WERI-Rb-1 (cell line): ENCODE results near the gene EFNB1.

Source experiments
- DNase-seq: peaks from one replicate; pipeline ENCODE4 v3.0.0-alpha.2; 2020
- H3K27ac ChIP-seq: fragments of 250-450 bp; sonication (Bioruptor Pico); 2 replicates; pipeline ENCODE4 v1.5.1; 2020; ENCODE audit warnings: mild to moderate bottlenecking, moderate library complexity
- H3K27me3 ChIP-seq: fragments of 250-450 bp; sonication (Bioruptor Pico); 2 replicates; pipeline ENCODE4 v1.5.1; 2021; ENCODE audit warnings: mild to moderate bottlenecking, low read depth, moderate library complexity; ENCODE audit not compliant: insufficient read depth, severe bottlenecking
- H3K36me3 ChIP-seq: fragments of 250-450 bp; sonication (Bioruptor Pico); 2 replicates; pipeline ENCODE4 v1.5.1; 2020; ENCODE audit warnings: mild to moderate bottlenecking, moderate library complexity
- H3K4me3 ChIP-seq: 2 replicates; pipeline ENCODE4 v1.5.1; 2011; ENCODE audit warnings: low read depth, mild to moderate bottlenecking, control low read depth, low read length
- H3K9me3 ChIP-seq: fragments of 250-450 bp; sonication (Bioruptor Pico); 2 replicates; pipeline ENCODE4 v1.5.1; 2021; ENCODE audit warnings: mild to moderate bottlenecking, moderate library complexity; ENCODE audit not compliant: severe bottlenecking
- TF ChIP-seq, protein P1 (sequence below): IDR thresholded peaks from 2 replicates; pipeline ENCODE4 v1.5.1; 2011; ENCODE audit warnings: low read depth, mild to moderate bottlenecking, control low read depth, inconsistent platforms, low read length

The EFNB1 gene

DNA sequence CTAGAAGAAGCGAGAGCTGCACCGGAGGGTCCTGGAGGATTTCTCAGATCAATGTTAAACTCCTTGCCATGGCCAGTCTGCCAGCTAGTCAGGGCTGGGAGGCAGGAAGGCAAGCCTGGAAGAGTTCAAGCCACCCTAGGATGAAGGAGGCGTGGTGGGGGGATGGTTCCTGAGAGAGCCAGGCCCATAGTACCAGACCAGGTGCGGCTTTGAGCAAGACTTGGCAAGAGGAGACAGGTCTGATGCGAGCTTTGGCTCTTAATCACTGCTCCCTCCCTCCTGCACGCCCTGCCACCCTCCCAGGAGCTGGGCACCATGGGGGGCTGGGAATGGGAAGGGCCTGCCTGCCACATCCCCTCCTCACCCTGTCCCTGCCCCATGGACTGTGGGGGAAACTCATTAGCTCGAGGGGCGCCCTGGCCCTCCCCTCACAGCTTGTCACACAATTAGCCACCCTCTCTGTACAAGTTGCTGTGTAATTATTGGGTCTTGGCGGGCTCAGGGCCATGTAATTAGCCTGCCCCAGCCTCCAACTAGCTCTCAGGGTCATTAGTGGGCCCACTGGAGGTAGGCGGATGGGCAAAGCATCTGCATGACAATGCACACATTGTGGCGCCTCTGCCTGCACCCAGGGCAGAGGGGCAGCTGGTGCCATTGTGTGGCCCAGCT, 50.3 kb downstream of the EFNB1 start:
- H3K27me3 ChIP-seq: no peaks in the 10 kb centered on the region
- DNase-seq: no peak
- no peaks in the 10 kb centered on the region for H3K9me3 ChIP-seq
- H3K36me3 ChIP-seq: no peaks in the 10 kb centered on the region
- TF ChIP-seq, protein P1, sequence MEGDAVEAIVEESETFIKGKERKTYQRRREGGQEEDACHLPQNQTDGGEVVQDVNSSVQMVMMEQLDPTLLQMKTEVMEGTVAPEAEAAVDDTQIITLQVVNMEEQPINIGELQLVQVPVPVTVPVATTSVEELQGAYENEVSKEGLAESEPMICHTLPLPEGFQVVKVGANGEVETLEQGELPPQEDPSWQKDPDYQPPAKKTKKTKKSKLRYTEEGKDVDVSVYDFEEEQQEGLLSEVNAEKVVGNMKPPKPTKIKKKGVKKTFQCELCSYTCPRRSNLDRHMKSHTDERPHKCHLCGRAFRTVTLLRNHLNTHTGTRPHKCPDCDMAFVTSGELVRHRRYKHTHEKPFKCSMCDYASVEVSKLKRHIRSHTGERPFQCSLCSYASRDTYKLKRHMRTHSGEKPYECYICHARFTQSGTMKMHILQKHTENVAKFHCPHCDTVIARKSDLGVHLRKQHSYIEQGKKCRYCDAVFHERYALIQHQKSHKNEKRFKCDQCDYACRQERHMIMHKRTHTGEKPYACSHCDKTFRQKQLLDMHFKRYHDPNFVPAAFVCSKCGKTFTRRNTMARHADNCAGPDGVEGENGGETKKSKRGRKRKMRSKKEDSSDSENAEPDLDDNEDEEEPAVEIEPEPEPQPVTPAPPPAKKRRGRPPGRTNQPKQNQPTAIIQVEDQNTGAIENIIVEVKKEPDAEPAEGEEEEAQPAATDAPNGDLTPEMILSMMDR: no peak
- H3K4me3 ChIP-seq: no peak overlapping the region
- no peak overlapping the region for H3K27ac ChIP-seq

DNA sequence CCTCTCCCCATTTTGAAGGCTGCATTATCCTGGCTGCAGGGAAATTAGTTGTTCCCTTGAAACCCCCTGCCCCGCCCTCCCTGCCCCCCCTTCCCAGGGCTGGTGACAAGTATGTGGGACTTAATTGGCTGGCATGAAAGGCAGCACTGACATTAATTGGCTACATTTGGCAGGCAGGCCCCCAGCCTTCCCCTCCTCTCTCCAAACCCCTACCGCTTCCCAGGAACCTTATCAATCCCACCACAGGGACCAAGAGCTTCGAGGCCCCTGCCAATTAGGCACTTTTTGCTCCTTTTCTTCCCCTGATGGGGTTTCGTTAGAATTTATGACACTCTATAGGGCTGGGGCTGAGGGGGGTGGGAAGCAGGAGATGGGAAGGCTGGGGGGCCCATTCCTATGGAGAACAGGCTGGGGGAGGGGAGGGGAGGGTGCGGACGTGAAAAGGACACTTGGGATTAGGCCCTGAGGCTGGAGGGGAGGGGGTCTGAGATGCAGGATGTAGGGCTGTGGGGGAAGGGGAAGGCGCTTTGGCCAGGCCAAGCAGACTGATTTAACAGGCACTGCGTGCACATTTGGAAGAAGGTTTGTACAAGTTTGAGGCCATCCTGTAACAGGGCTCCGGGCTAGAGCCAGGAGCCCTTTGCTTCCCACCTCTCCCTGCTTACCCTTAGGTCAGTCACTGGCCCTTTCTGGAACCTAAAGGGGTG, 52.2 kb downstream of the EFNB1 start:
- Histone ChIP-seq H3K9me3 (no peaks in the 10 kb centered on the region), H3K36me3 (no peaks in the 10 kb centered on the region), H3K27me3 (no peaks in the 10 kb centered on the region), H3K4me3 (no peak overlapping the region), H3K27ac (no peak overlapping the region)
- TF ChIP-seq, protein P1: no peak
- DNase-seq: no peak

DNA sequence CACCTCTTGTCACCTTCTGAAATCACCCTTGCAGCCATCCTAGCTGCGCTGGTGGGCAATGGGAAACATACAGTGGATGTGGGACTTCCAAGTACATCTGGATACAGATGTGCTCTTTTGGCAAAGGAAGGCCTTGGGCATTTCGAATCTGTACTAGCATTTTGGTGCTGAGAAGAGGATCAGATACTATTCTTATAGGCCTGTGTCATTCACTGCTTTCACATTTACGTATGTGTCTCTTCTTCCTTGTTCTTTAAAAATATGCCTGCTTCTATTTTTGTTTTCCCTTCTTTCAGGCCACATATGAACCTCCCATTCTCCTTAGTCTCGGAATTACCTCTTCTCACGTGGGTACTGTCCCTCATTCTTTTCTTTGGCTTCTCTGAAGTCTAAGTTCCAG, 53.1 kb downstream of the EFNB1 start:
- no peaks in the 10 kb centered on the region for H3K36me3 ChIP-seq
- no peak overlapping the region for H3K4me3 ChIP-seq
- DNase-seq: no peak
- TF ChIP-seq, protein P1: no peak
- no peak overlapping the region for H3K27ac ChIP-seq
- no peaks in the 10 kb centered on the region for H3K27me3 ChIP-seq
- no peaks in the 10 kb centered on the region for H3K9me3 ChIP-seq

DNA sequence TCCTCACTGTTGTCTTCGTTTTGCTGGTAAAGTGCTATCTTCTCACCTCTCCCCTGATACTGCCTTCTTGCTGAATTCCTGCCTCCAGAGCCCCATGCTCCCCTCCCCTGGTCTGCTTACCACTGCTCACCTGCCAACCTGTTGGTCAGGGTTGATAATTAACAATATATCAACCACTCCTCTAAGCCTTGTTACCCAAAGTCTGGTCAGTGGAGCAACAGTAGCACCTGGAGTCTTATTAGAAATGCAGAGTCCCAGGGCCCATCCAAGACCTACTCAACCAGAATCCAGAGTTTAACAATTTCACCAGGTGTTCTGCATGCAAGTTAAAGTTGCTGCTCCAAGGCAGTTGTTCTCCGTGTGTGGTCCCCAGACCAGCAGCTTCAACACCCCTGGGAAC, 55.0 kb downstream of the EFNB1 start:
- TF ChIP-seq, protein P1: no peak
- Histone ChIP-seq H3K27ac (no peak overlapping the region), H3K4me3 (no peak overlapping the region), H3K27me3 (peaks cover 3% of the 10 kb centered on the region), H3K36me3 (no peaks in the 10 kb centered on the region), H3K9me3 (no peaks in the 10 kb centered on the region)
- DNase-seq: no peak

DNA sequence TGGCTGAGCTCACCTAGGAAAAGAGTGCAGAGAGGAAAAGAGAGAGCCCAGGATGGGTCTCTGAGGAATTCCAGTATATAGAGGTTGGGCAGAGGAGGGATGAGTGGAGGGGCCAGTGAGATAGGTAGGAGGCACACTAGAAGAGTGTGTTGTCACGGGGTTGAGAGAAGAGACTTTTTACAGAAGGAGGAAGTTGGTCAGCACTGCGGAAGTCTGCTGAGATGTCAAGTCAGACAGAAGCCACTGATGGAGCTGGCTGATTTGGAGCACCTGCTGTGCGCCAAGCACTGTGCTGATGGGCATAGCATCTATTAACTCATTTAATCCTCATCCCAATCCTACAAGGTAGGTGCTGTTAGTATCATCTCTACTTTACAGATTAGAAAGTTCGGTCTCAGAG, 60.4 kb downstream of the EFNB1 start:
- DNase-seq: no peak
- Histone ChIP-seq H3K27ac (no peak overlapping the region), H3K9me3 (no peaks in the 10 kb centered on the region)

More for the DNA sequence above, 60.4 kb downstream of the EFNB1 start:
- peaks cover 9% of the 10 kb centered on the region for H3K27me3 ChIP-seq
- no peaks in the 10 kb centered on the region for H3K36me3 ChIP-seq
- no peak overlapping the region for H3K4me3 ChIP-seq
- TF ChIP-seq, protein P1: no peak
